22Rv1 (cell line): Measurements from ENCODE around the gene SPACA1.

Experiments
- ZFX ChIP-seq: fragments of 450-650 bp; IDR thresholded peaks from 2 replicates; pipeline ENCODE4 v1.6.1; 2017; ENCODE audit warnings: antibody characterized with exemption, borderline replicate concordance
- TF ChIP-seq, protein P1 (sequence below): fragments of 450-650 bp; IDR thresholded peaks from 2 replicates; pipeline ENCODE4 v1.5.1; 2017; ENCODE audit warnings: mild to moderate bottlenecking

DNA sequence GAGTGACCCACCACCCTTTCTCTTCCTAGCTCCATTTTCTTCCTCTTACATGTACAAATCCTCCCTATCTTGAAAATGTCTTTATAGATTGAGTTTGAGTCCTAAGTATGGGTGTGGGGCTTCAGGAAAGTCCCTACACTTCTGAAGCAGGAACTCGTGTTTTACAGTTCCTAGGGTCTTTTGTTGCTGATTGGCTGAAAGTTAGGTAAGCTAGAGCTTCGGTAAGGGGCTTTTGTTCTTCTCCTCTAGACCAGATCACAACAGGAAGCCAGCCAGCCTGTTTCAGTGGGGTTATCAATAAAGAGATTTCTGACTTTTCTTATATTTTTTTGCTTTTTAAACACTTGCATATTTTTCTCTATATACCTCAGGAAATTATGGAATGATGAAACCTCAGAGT is 67.2 kb downstream of the SPACA1 start:
- TF ChIP-seq, protein P1, sequence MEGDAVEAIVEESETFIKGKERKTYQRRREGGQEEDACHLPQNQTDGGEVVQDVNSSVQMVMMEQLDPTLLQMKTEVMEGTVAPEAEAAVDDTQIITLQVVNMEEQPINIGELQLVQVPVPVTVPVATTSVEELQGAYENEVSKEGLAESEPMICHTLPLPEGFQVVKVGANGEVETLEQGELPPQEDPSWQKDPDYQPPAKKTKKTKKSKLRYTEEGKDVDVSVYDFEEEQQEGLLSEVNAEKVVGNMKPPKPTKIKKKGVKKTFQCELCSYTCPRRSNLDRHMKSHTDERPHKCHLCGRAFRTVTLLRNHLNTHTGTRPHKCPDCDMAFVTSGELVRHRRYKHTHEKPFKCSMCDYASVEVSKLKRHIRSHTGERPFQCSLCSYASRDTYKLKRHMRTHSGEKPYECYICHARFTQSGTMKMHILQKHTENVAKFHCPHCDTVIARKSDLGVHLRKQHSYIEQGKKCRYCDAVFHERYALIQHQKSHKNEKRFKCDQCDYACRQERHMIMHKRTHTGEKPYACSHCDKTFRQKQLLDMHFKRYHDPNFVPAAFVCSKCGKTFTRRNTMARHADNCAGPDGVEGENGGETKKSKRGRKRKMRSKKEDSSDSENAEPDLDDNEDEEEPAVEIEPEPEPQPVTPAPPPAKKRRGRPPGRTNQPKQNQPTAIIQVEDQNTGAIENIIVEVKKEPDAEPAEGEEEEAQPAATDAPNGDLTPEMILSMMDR, result no peak
- no peak for TF ChIP-seq ZFX
